Esophagus muscularis mucosa (tissue), 4 donors: Measurements from ENCODE around the gene C21orf58. TPM values are rescaled to one million over a fixed set of nuclear protein-coding genes. Genes with fewer than 3 reads are reported as not detected.

Experiments used
- DNase-seq: peaks from one replicate; pipeline ENCODE4 v3.0.0-alpha.2; 2017; ENCODE audit errors: extremely low spot score
- H3K27ac ChIP-seq, 4 donors: fragments of 200-600 bp; sonication (generic); replicated peaks in 1 of 4; 1 replicate in 3 of 4; 2 replicates in 1 of 4; pipeline ENCODE4 v1.5.1; 2016 to 2019; ENCODE audit warnings: mild to moderate bottlenecking in 1 of 4
- H3K27me3 ChIP-seq, 4 donors: fragments of 200-600 bp; sonication (generic); one replicate each; pipeline versions ENCODE4 v1.5.1 to v1.6.0; 2016 to 2019
- H3K36me3 ChIP-seq, 4 donors: fragments of 200-600 bp; sonication (generic); one replicate each; pipeline ENCODE4 v1.5.1; 2016 to 2019
- H3K4me1 ChIP-seq, 4 donors: fragments of 200-600 bp; sonication (generic); one replicate each; pipeline ENCODE4 v1.5.1; 2016 to 2019
- H3K4me3 ChIP-seq, 4 donors: fragments of 200-600 bp; sonication (generic); 1 replicate in 2 of 4; 2 replicates in 2 of 4; pipeline ENCODE4 v1.5.1; 2016 to 2019; ENCODE audit warnings: mild to moderate bottlenecking in 4 of 4, moderate library complexity in 1 of 4
- H3K9me3 ChIP-seq, 4 donors: fragments of 200-600 bp; sonication (generic); 1 replicate in 3 of 4; 2 replicates in 1 of 4; pipeline ENCODE4 v1.5.1; 2016 to 2019
- CTCF ChIP-seq, 3 experiments: fragments of 200-600 bp in 2 of 3; fragments of 450-650 bp in 1 of 3; sonication (generic) in 2 of 3; IDR thresholded peaks; one replicate each; pipeline ENCODE4 v1.5.1; 2017 to 2019; ENCODE audit warnings: antibody characterized with exemption in 3 of 3, mild to moderate bottlenecking in 2 of 3, moderate library complexity in 1 of 3
- EP300 ChIP-seq: sonication (generic); formaldehyde crosslinking; IDR thresholded peaks from one replicate; pipeline ENCODE4 v1.6.1; 2017; ENCODE audit warnings: antibody characterized with exemption
- POLR2A ChIP-seq: fragments of 450-650 bp; IDR thresholded peaks from one replicate; pipeline ENCODE4 v1.6.1; 2017; ENCODE audit warnings: antibody characterized with exemption, moderate library complexity, mild to moderate bottlenecking, low read depth
- POLR2AphosphoS5 ChIP-seq, 2 donors: sonication (generic); formaldehyde crosslinking; IDR thresholded peaks; one replicate each; pipeline ENCODE4 v1.6.1; 2017; ENCODE audit warnings: antibody characterized with exemption in 2 of 2
- WGBS: methylation state at CpG from one replicate; pipeline ENCODE4 v1.1.5; 2018; 5-methylcytosine and 5-hydroxymethylcytosine counted together
- intact Hi-C: fragments of 100-400 bp; cut with DNase I; formaldehyde crosslinking; loops from one replicate; pipeline ENCODE4 v1.15.1; 2023
- total RNA-seq, 4 donors: library from RNA; depleted of rRNA; stranded (reverse); fragments of >200 nt; gene quantifications; one replicate each; pipeline versions ENCODE4 v1.1.0 to v1.2.1, GENCODE V29; 2016

The C21orf58 gene
- total RNA-seq, 4 donors from 2014 or later, result 0.50 to 2.5 (median 1.7) TPM

- DNase-seq, result no peak
- TF ChIP-seq POLR2AphosphoS5 (IDR thresholded peaks at IDR 0.05) (no peak), CTCF (IDR thresholded peaks at IDR 0.05) (no peak), EP300 (no peak), POLR2A (no peak)
- intact Hi-C loops, result no loop called here
- no peaks in the 10 kb centered on the region for H3K27me3 ChIP-seq
- no peak overlapping the region for H3K27ac ChIP-seq
- H3K4me3 ChIP-seq, result no peak overlapping the region
- H3K4me1 ChIP-seq, result peaks cover 0 to 5% (median 0%) of the 10 kb centered on the region in 4 donors
- H3K9me3 ChIP-seq, result no peaks in the 10 kb centered on the region
- H3K36me3 ChIP-seq, result peaks cover 44 to 64% (median 58%) of the 10 kb centered on the region in 4 donors
- 89% methylated on average over 10 of the region's 14 CpGs for WGBS
These were observed 22.2 kb upstream of the C21orf58 start for GRCh38 chr21:46345861-46346260.

- H3K36me3 ChIP-seq, result peaks cover 35 to 63% (median 49%) of the 10 kb centered on the region in 4 donors
These were observed 20.7 kb upstream of the C21orf58 start for GRCh38 chr21:46344219-46344915.

GRCh38 chr21:46340998-46341397 lies 17.3 kb upstream of the C21orf58 start:
- peaks cover 26 to 63% (median 45%) of the 10 kb centered on the region in 4 donors for H3K36me3 ChIP-seq
- no peaks in the 10 kb centered on the region for H3K27me3 ChIP-seq
- no peak for TF ChIP-seq POLR2AphosphoS5 (IDR thresholded peaks at IDR 0.05)
- no peak overlapping the region for H3K4me3 ChIP-seq
- no peaks in the 10 kb centered on the region for H3K9me3 ChIP-seq
- no peak overlapping the region for H3K27ac ChIP-seq
- WGBS, result 94% methylated on average over 8 of the region's 8 CpGs
- intact Hi-C loops, result no loop called here
- DNase-seq, result no peak
- H3K4me1 ChIP-seq, result no peaks in the 10 kb centered on the region

More at GRCh38 chr21:46344219-46344915, 20.7 kb upstream of the C21orf58 start:
- H3K9me3 ChIP-seq, result no peaks in the 10 kb centered on the region
- H3K4me3 ChIP-seq, result no peak overlapping the region
- H3K27ac ChIP-seq, result no peak overlapping the region
- 94% methylated on average over 20 of the region's 20 CpGs for WGBS
- intact Hi-C loops, result no loop called here
- H3K4me1 ChIP-seq, result peaks cover 0 to 5% (median 0%) of the 10 kb centered on the region in 4 donors
- TF ChIP-seq EP300 (no peak), POLR2AphosphoS5 (IDR thresholded peaks at IDR 0.05) (no peak), POLR2A (no peak), CTCF (IDR thresholded peaks at IDR 0.05) (no peak)
- no peaks in the 10 kb centered on the region for H3K27me3 ChIP-seq
- DNase-seq, result no peak

- intact Hi-C loops, result no loop called here
- Histone ChIP-seq H3K9me3 (no peaks in the 10 kb centered on the region), H3K27me3 (no peaks in the 10 kb centered on the region), H3K36me3 (peaks cover 22 to 76% (median 56%) of the 10 kb centered on the region in 4 donors), H3K27ac (no peak overlapping the region), H3K4me1 (no peaks in the 10 kb centered on the region), H3K4me3 (no peak overlapping the region)
- TF ChIP-seq CTCF (IDR thresholded peaks at IDR 0.05) (no peak), POLR2AphosphoS5 (IDR thresholded peaks at IDR 0.05) (no peak), EP300 (no peak), POLR2A (no peak)
- WGBS, result 94% methylated on average over 3 of the region's 3 CpGs
- no peak for DNase-seq
These were observed 12.9 kb upstream of the C21orf58 start for GRCh38 chr21:46336603-46337002.

- 90% methylated on average over 10 of the region's 12 CpGs for WGBS
- intact Hi-C loops, result no loop called here
- DNase-seq, result no peak
- Histone ChIP-seq H3K4me1 (no peaks in the 10 kb centered on the region), H3K36me3 (peaks cover 18 to 75% (median 61%) of the 10 kb centered on the region in 4 donors), H3K9me3 (no peaks in the 10 kb centered on the region), H3K27ac (no peak overlapping the region), H3K4me3 (no peak overlapping the region), H3K27me3 (no peaks in the 10 kb centered on the region)
- no peak for TF ChIP-seq POLR2AphosphoS5 (IDR thresholded peaks at IDR 0.05)
- TF ChIP-seq EP300, result no peak
- TF ChIP-seq CTCF (IDR thresholded peaks at IDR 0.05), result no peak
- TF ChIP-seq POLR2A, result no peak
These were observed 10.9 kb upstream of the C21orf58 start for GRCh38 chr21:46334351-46335140.
